Activated T-cell treated with anti-CD3 and anti-CD28 coated beads for 24 hours (primary cell): ENCODE data around the gene PON3.
"Not testable (repeated sequence)": the region's sequence is repeated elsewhere in the genome, so short reads cannot be mapped to it uniquely, and the experiment has no call there.

Source experiments
- DNase-seq: peaks from one replicate; pipeline ENCODE4 v3.0.0-alpha.2; 2020; ENCODE audit warnings: low read depth

PON3 gene

GRCh38 chr7:95411666-95412065 lies 15.5 kb upstream of the PON3 start:
- no peak for DNase-seq

DNA sequence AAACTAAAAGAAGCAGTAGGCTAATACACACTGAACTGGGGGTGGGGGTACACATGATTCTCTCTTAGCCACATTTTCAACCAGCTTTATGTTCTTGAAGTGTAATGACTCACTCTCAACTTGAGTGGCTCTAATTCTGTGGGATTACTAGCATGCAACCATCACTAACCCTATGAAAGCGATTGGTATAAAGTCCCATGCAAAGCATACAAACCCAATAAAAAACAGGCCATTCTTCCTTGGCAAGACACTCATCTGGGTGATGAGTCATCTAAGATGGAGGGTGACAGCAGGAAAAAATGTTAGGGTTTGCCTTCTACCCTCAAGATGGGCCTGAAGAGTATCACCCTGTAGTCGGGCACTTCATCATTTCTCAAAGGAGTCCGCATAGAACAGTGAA lies 14.9 kb upstream of the PON3 start:
- DNase-seq: no peak

- no peak for DNase-seq
These were observed 11.6 kb upstream of the PON3 start for GRCh38 chr7:95407751-95408150.

- DNase-seq: no peak
These were observed 9.6 kb upstream of the PON3 start for GRCh38 chr7:95405800-95406199.

DNA sequence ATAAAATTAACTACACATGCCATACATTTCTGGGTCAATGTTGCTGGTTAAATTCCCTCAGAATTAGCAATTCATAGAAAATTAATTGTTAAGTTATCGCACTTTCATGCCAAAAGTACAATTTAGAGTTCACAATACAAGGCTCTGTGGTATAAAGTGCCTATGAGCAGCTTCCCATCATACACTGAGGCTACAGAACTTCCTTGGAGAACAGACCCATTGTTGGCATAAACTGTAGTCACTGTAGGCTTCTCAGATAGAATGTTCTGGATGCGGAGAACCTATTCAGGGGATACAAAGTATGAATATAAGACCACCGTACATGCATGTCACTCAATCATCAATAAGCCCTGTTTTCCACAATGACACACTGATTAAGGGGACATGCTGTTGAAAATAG lies 9.0 kb upstream of the PON3 start:
- DNase-seq: no peak

DNA sequence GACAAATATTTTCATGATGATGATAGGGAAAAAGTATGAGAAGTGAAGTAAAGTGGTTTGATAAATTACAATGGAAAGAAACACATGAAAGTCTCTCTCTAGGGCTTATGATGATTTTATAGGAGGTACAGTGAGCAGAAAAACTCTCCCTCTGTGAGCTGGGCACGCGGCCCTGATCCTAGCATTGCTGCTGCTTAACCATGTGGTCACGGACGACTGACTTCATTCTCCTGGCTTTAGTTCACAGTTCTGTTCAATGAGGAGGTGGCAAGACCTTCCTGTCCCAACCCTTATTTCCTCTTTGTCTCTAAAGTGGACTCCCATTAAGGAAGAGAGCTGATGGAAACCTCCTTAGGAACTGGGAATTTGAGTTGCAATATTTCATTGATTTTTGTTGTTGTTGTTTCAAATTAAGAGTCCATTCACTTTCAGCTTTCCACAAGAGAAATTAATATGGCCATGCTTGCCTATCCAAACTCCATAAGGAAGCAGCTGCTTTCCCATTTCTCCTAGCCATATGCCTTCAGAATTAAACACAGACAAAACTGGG lies 8.2 kb upstream of the PON3 start:
- DNase-seq: no peak

GRCh38 chr7:95398155-95398940 lies 2.2 kb upstream of the PON3 start:
- no peak for DNase-seq

GRCh38 chr7:95397381-95397780 lies 1.2 kb upstream of the PON3 start:
- DNase-seq: no peak

- DNase-seq: no peak
These were observed 430 bp downstream of the PON3 start for GRCh38 chr7:95395755-95396135.

DNA sequence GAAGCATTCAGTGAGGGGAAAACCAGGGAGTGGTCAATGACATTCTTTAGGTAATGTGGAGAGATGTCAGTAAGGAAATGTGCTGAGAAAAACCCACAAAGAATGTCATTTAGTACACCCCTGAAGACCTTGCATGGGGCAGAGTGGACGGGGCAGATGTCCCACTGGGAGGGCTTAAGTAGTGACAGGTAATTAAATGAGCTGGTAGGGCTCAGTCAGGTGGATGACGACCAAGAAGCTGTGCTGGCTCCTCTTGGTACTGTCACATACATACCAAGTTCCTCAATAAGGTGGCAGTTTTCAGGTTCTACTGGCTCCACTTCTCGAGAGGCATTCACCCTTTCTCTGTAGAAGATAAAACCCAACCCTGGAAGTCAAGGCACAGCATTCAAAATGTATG lies 1.8 kb downstream of the PON3 start:
- no peak for DNase-seq

DNA sequence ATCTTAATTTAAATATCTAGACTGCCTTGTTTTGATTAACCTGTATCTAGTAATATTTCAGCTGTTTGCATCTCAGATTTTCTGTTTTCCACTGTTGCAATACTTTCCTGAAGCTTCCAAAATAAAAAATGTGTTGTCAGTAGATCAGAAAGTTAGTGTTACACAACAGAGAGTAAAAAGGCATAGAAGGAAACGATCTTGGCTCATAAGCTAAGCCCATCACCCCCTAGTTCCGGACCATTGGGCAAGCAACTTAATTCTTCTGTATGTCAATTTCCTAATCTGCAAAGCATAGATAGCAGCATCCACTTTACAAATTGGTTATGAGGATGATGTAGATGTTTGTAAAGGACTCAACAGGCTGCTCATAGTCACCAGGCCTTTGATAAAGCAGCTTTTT lies 4.4 kb downstream of the PON3 start:
- DNase-seq: no peak

DNA sequence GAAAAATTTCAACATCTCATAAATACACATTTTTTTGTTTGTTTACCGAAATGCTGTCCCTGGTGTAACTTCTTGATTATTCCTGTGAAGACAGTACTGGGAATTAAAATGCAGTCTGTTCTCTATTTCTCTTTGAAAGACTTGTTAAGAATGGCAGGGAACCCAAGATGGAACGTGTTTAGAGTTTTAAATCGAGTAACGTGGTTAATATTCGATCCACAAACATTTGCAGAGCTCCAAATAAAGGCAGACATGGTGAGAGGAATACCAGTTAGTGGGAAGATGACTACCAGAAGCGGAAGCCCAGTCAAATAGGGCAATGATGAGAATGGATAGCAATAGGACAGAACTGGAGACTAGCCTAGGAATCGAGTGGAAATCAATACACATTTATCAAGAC lies 6.7 kb downstream of the PON3 start:
- DNase-seq: no peak

DNA sequence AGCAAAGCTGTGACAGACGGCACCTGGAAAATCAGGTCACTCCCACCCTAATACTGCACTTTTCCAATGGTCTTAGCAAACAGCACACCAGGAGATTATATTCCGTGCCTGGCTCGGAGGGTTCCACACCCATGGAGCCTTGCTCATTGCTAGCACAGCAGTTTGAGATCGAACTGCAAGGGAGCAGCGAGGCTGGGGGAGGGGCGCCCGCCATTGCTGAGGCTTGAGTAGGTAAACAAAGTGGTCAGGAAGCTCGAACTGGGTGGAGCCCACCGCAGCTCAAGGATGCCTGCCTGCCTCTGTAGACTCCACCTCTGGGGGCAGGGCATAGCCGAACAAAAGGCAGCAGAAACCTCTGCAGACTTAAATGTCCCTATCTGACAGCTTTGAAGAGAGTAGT lies 16.7 kb downstream of the PON3 start:
- not testable (repeated sequence) for DNase-seq

GRCh38 chr7:95376632-95377400 lies 19.4 kb downstream of the PON3 start:
- no peak for DNase-seq

DNA sequence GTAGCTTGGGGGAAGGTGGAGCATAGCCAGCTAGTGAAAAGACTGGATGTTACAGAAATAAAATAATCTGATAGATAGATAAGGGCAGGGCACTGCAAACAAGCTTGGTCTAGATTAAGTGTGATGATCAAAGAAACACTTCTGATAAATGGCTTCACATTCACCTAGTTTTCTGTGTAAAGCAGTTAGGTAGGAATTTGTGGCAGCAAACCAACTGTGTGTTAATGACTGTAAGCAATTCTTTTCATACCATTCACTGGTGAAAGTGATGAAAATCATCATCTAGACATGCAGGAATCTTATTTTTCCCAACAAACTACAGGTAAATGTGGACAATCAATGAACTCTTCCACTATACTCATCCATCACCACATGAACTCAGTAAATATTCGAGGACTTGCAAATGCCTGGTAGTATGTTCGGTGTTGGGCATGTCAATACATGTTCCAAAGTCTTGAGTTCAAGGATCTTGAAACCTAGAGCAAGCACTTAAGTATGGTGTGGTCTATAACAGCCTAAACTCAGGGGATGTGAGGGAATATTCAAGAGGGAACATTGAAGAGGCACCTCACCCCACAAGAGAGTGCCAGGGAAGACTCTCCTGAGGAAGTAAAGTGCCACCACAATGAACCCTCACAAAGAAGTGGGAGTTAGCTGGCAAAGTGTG lies 20.5 kb downstream of the PON3 start:
- no peak for DNase-seq

GRCh38 chr7:95373323-95373722 lies 22.9 kb downstream of the PON3 start:
- no peak for DNase-seq

DNA sequence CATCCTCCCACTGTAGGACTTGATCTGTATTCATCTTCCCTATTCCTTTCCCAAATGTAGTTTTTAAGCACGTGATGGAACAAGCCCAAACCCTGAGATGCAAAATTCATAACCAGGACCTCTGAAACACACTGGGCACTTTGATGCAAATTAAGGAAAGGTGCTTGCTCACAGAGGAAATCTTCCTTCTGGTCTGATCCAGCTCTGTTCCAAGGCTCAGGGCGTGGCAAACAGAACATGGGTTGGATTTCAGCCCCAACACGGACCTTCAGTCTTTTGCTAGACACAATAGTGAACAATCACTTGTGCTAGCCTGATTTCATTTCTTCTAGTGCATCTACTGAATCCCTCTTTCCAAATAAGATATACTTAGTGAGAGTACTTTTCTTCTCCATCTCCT lies 27.9 kb downstream of the PON3 start:
- no peak for DNase-seq

GRCh38 chr7:95367606-95368005 lies 28.6 kb downstream of the PON3 start:
- no peak for DNase-seq

DNA sequence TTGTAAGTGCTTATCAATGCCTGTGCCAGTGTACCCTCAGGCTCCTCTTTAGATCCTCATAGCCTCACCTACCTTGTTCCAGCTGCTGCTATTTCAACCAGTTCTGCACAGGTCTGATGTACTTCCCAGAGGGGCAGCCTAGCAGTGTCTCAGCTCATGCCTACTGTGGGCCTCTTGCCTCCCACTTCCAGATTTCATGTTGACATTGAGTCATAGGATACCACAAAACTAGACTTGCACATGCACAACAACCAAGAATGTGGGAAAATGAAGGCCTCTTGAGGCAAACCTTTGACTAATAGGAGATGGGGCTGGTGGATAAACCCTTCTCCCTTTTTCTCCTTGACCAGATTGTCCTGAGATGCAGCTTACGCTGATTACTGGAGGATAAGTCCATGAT lies 31.0 kb downstream of the PON3 start:
- DNase-seq: no peak

DNA sequence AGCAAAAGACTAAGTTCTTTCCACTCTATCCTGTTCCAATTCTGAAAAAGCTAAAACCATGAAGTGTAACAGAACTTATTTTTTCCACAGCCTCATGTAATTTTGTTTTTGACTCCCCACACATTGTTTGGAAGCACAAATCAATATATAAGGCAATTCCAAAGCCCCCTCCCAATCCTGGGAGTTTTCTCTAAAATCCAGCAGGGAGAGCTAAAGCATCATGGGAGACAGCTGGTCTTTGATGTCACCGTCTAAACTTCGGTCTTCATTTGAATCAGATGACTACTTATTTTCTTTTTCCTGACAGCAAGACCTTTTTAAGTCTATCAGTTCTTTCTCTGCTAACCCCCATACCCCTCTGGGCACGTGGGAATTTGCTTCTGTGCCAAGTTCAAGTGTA lies 38.6 kb downstream of the PON3 start:
- no peak for DNase-seq

DNA sequence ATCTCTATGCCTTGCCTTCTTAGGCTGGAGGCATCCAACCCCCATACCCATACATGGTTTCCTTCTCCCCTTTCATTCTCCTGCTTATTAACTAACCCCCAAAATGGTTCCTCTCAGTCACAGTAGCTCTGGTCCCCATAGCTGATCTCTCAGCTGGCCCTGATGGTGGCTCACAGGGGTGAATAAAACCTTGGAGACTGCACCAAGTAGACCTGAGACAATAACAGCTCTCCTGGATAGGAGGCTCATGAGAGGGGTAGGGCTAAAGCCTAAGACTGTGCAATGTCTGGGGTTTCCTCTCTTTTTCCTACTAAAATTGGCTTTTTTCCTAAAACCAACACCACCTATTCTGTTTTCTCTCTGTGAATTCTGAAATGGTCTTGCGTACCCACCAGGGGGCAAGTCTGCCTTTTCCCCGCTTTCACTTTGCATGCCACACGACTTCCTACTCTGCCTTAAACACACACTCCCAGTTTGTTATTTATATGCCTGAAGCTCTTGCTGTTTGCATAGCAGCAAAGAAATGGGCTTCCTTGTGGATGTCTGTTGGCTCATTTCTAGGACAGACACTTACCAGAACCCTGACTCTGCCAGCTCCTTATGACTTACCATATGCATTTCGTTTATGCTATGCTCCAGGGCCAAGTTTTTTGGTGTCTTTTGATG lies 53.4 kb downstream of the PON3 start:
- DNase-seq: no peak

GRCh38 chr7:95342029-95342428 lies 54.1 kb downstream of the PON3 start:
- DNase-seq: no peak
